Measurements from ENCODE around the gene FRMD3.

FRMD3 gene

DNA sequence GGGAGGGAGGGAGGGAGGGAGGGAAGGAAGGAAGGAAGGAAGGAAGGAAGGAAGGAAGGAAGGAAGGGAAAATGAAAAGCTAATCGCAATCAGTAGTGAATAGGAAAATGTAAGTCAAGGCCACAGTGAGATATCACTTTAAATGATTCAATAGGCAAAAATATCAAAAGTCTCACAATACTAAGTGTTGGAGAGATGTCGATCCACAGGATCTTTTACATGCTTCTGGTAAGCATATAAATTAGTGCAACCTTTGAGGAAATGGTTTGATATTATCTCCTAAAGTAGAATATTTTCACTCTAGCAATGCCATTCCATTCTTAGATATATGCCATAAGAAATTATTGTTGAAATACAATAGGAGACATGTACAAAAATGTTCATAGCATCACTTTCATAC lies 58.4 kb downstream of the FRMD3 start:
- Histone ChIP-seq H3K36me3 (ENCODE audit: control insufficient read depth in 5 of 5, insufficient read depth in 5 of 5, low read length in 5 of 5) (no peaks in the 10 kb centered on the region), H3K4me3 (ENCODE audit: low read depth in 1 of 5, low read length in 5 of 5) (no peak overlapping the region), H3K9me3 (ENCODE audit: control insufficient read depth in 5 of 5, low read length in 5 of 5) (peaks cover 2 to 6% (median 5%) of the 10 kb centered on the region in 5 donors), H3K27ac (ENCODE audit: low read depth, low read length) (no peak overlapping the region), H3K4me1 (ENCODE audit: control insufficient read depth in 5 of 5, insufficient read depth in 5 of 5, low read length in 5 of 5) (peaks cover 0 to under 1% (median 0%) of the 10 kb centered on the region in 5 donors), H3K9ac (ENCODE audit: low read length in 5 of 5) (no peak overlapping the region), H3K27me3 (ENCODE audit: control insufficient read depth in 5 of 5, insufficient read depth in 4 of 5, low read length in 5 of 5) (no peaks in the 10 kb centered on the region)

DNA sequence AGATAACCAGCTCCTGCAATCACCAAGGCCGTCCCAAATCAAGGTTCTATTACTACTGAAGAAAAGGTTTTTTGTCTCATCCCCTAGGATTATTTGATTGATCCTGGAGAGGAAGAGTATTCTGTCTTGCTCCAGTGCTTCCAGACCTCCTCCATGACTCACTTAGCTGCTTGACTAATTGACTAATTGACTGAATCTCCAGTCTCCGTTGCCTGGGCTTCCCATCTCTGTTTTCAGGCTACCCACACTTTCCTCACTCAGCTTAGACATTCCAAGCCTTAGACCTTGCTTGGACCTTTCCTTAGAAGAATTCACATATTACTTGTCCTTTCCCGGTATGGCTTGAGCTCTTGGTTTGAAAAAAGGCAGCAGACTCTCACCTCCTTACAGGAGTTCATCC lies 60.6 kb downstream of the FRMD3 start:
- Histone ChIP-seq H3K4me3 (ENCODE audit: low read depth in 1 of 5, low read length in 5 of 5) (no peak overlapping the region), H3K9me3 (ENCODE audit: control insufficient read depth in 5 of 5, low read length in 5 of 5) (peaks cover 2 to 6% (median 5%) of the 10 kb centered on the region in 5 donors), H3K27me3 (ENCODE audit: control insufficient read depth in 5 of 5, insufficient read depth in 4 of 5, low read length in 5 of 5) (no peaks in the 10 kb centered on the region), H3K36me3 (ENCODE audit: control insufficient read depth in 5 of 5, insufficient read depth in 5 of 5, low read length in 5 of 5) (no peaks in the 10 kb centered on the region), H3K9ac (ENCODE audit: low read length in 5 of 5) (no peak overlapping the region), H3K4me1 (ENCODE audit: control insufficient read depth in 5 of 5, insufficient read depth in 5 of 5, low read length in 5 of 5) (peaks cover 0 to 18% (median 0%) of the 10 kb centered on the region in 5 donors), H3K27ac (ENCODE audit: low read depth, low read length) (no peak overlapping the region)

DNA sequence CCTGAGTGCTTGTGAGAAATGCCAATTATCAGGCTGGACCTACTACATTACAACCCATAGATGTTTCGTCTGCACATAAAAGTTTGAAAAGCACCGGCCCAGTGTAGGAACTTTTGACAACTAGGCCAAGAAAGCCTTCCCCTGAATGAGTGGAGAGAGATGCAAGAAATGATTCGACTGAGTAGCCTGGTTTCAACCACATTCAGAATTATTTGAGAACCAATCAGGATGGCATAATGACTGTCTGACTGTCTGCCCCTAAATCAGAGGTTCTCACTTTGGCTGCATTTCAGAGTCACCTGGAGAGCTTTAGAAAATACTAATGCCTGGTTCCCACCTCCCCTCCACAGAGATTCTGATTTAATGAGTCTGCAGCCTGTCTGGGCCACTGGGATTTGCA lies 61.1 kb downstream of the FRMD3 start:
- H3K27ac ChIP-seq (ENCODE audit: low read depth, low read length): no peak overlapping the region
- H3K4me1 ChIP-seq (ENCODE audit: control insufficient read depth in 5 of 5, insufficient read depth in 5 of 5, low read length in 5 of 5): peaks cover 0 to 23% (median 0%) of the 10 kb centered on the region in 5 donors
- no peak overlapping the region for H3K4me3 ChIP-seq (ENCODE audit: low read depth in 1 of 5, low read length in 5 of 5)
- H3K27me3 ChIP-seq (ENCODE audit: control insufficient read depth in 5 of 5, insufficient read depth in 4 of 5, low read length in 5 of 5): no peaks in the 10 kb centered on the region
- no peak overlapping the region for H3K9ac ChIP-seq (ENCODE audit: low read length in 5 of 5)
- H3K36me3 ChIP-seq (ENCODE audit: control insufficient read depth in 5 of 5, insufficient read depth in 5 of 5, low read length in 5 of 5): no peaks in the 10 kb centered on the region
- H3K9me3 ChIP-seq (ENCODE audit: control insufficient read depth in 5 of 5, low read length in 5 of 5): peaks cover 2 to 6% (median 5%) of the 10 kb centered on the region in 5 donors

DNA sequence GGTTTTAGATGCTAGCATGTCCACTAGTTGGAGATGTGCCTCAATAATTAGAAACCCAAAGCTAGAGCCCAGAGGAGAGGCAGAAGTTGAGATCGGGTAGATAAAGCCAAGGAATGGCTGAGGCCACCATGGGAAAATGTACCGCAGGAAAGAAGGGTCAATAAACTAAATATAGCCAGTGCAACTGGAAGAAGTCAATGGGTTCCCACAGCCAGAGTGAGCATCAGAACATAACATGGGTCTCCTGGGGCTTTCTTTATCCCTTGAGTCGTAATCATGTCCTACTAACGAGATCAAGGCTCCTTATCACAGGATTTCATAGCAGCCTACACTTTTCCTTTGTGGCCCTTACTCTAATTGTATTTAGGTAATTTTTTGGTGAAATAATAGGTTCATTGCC lies 61.7 kb downstream of the FRMD3 start:
- Histone ChIP-seq H3K9ac (ENCODE audit: low read length in 5 of 5) (no peak overlapping the region), H3K27me3 (ENCODE audit: control insufficient read depth in 5 of 5, insufficient read depth in 4 of 5, low read length in 5 of 5) (no peaks in the 10 kb centered on the region), H3K4me3 (ENCODE audit: low read depth in 1 of 5, low read length in 5 of 5) (no peak overlapping the region), H3K27ac (ENCODE audit: low read depth, low read length) (no peak overlapping the region), H3K36me3 (ENCODE audit: control insufficient read depth in 5 of 5, insufficient read depth in 5 of 5, low read length in 5 of 5) (no peaks in the 10 kb centered on the region), H3K9me3 (ENCODE audit: control insufficient read depth in 5 of 5, low read length in 5 of 5) (peaks cover 2 to 6% (median 5%) of the 10 kb centered on the region in 5 donors), H3K4me1 (ENCODE audit: control insufficient read depth in 5 of 5, insufficient read depth in 5 of 5, low read length in 5 of 5) (peaks cover 0 to 29% (median 0%) of the 10 kb centered on the region in 5 donors)

DNA sequence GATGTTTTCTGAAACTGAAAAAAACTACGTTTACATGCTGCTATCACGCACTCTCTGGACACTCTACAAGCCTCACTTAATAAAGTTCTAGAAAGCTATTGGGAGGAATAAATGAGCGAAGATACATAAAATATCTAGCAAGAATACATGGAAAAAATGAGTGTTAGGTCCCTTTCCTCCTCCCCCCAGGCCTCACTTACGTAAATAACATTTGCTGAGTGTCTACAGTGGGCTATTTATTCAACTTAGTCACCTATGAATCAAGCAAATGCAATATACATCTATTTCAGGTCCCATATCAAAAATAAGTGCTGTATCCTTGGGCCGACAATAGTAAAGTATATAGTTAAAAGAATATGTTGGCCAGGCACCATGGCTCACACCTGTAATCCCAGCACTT lies 62.5 kb downstream of the FRMD3 start:
- no peak overlapping the region for H3K4me3 ChIP-seq (ENCODE audit: low read depth in 1 of 5, low read length in 5 of 5)
- no peaks in the 10 kb centered on the region for H3K36me3 ChIP-seq (ENCODE audit: control insufficient read depth in 5 of 5, insufficient read depth in 5 of 5, low read length in 5 of 5)
- no peak overlapping the region for H3K27ac ChIP-seq (ENCODE audit: low read depth, low read length)
- H3K4me1 ChIP-seq (ENCODE audit: control insufficient read depth in 5 of 5, insufficient read depth in 5 of 5, low read length in 5 of 5): peaks cover 0 to 37% (median 0%) of the 10 kb centered on the region in 5 donors
- H3K9me3 ChIP-seq (ENCODE audit: control insufficient read depth in 5 of 5, low read length in 5 of 5): peaks cover 2 to 6% (median 5%) of the 10 kb centered on the region in 5 donors
- no peaks in the 10 kb centered on the region for H3K27me3 ChIP-seq (ENCODE audit: control insufficient read depth in 5 of 5, insufficient read depth in 4 of 5, low read length in 5 of 5)
- H3K9ac ChIP-seq (ENCODE audit: low read length in 5 of 5): no peak overlapping the region

DNA sequence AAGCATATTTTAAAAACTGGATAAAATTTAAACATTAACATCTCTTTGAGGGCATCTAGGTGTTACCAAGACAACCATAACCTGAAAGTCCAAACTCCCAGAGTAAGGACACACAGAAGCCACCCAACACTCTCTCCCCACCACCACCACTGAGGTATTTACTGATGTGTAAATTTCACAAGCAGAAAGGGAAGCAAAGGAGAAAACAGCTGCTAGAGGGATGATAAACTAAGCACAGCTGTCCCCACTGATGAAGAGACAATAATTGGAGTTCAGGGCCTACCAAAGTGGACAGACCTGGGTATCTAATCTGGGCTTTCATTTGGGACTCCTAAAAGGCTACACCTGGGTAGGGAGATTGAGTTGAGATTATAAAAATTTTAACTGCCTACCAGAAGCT lies 63.6 kb downstream of the FRMD3 start:
- H3K9me3 ChIP-seq (ENCODE audit: control insufficient read depth in 5 of 5, low read length in 5 of 5): peaks cover 0 to 5% (median 0%) of the 10 kb centered on the region in 5 donors
- no peaks in the 10 kb centered on the region for H3K27me3 ChIP-seq (ENCODE audit: control insufficient read depth in 5 of 5, insufficient read depth in 4 of 5, low read length in 5 of 5)
- peak overlapping the region; percentile 15 for H3K27ac ChIP-seq (ENCODE audit: low read depth, low read length)
- no peak overlapping the region for H3K9ac ChIP-seq (ENCODE audit: low read length in 5 of 5)
- H3K4me1 ChIP-seq (ENCODE audit: control insufficient read depth in 5 of 5, insufficient read depth in 5 of 5, low read length in 5 of 5): peaks cover 0 to 46% (median 5%) of the 10 kb centered on the region in 5 donors
- no peaks in the 10 kb centered on the region for H3K36me3 ChIP-seq (ENCODE audit: control insufficient read depth in 5 of 5, insufficient read depth in 5 of 5, low read length in 5 of 5)
- no peak overlapping the region for H3K4me3 ChIP-seq (ENCODE audit: low read depth in 1 of 5, low read length in 5 of 5)

DNA sequence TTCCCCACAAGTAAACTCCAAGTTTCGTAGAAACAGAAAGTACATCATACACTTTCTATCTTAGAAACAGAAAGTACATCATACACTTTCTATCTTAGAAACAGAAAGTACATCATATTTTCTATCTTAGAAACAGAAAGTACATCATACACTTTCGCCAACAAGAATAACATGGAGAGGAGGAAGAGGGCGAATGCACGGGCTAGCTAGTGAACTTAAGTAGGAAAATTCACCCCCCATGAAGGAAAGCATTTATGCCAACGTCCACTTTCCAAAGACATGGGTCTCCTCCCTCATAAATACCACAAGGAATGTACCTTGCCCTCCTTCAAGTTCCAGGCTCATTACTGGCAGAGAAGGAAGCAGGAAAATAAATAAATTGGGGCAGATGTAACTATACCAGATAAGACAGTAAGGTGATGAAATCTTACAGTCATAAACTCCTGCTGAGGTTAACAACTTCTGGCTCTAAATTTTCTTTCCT lies 64.7 kb downstream of the FRMD3 start:
- Histone ChIP-seq H3K9me3 (ENCODE audit: control insufficient read depth in 5 of 5, low read length in 5 of 5) (no peaks in the 10 kb centered on the region), H3K4me3 (ENCODE audit: low read depth in 1 of 5, low read length in 5 of 5) (peak overlapping the region in 4 of 5 donors; percentile 5 to 40 (median 30)), H3K4me1 (ENCODE audit: control insufficient read depth in 5 of 5, insufficient read depth in 5 of 5, low read length in 5 of 5) (peaks cover 0 to 55% (median 5%) of the 10 kb centered on the region in 5 donors), H3K27ac (ENCODE audit: low read depth, low read length) (peak overlapping the region; percentile 80), H3K27me3 (ENCODE audit: control insufficient read depth in 5 of 5, insufficient read depth in 4 of 5, low read length in 5 of 5) (no peaks in the 10 kb centered on the region), H3K36me3 (ENCODE audit: control insufficient read depth in 5 of 5, insufficient read depth in 5 of 5, low read length in 5 of 5) (no peaks in the 10 kb centered on the region), H3K9ac (ENCODE audit: low read length in 5 of 5) (peak overlapping the region in 1 of 5 donors; percentile 42)

DNA sequence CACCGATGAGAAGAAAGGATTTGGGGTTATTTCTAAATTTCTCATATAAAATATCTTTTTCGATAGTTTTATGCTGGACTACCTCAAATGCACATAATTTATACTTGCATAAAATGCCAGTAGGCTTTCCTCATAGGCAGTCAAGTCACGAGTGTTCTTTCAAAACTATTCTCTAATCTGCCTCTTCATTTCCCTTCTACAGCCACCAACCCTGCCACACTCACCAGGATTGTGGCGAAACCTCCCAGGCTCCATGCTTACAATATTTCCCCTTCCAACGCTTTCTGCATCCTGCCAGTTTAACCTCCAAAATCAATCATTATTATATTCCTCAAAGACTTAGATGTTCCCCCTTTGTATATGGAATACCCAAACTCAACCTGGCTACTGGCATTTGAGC lies 65.4 kb downstream of the FRMD3 start:
- Histone ChIP-seq H3K27ac (ENCODE audit: low read depth, low read length) (peak overlapping the region; percentile 80), H3K4me3 (ENCODE audit: low read depth in 1 of 5, low read length in 5 of 5) (peak overlapping the region in 2 of 5 donors; percentile 38 to 40), H3K36me3 (ENCODE audit: control insufficient read depth in 5 of 5, insufficient read depth in 5 of 5, low read length in 5 of 5) (no peaks in the 10 kb centered on the region), H3K4me1 (ENCODE audit: control insufficient read depth in 5 of 5, insufficient read depth in 5 of 5, low read length in 5 of 5) (peaks cover 0 to 55% (median 5%) of the 10 kb centered on the region in 5 donors), H3K9me3 (ENCODE audit: control insufficient read depth in 5 of 5, low read length in 5 of 5) (no peaks in the 10 kb centered on the region), H3K27me3 (ENCODE audit: control insufficient read depth in 5 of 5, insufficient read depth in 4 of 5, low read length in 5 of 5) (no peaks in the 10 kb centered on the region), H3K9ac (ENCODE audit: low read length in 5 of 5) (peak overlapping the region in 1 of 5 donors; percentile 5)

DNA sequence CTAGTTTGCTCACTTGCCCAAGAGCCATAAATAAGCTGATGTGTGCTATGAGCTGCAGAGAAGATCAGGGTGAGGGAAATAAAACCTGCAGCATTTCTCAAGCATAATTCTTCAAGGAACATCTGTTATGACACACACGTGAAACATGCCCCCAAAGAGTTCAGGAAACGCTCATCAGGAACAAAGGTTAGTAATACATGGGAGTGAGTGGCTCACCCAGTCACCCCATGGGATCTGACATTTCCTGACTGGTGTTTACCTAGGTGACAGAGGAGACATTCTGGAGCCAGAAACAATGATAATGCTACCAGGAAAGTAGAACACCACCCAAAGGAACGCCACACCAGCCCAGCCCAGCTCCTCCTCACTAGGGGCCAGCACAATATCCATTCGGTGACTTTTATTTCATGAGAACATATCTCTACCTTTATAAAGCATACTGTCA lies 66.0 kb downstream of the FRMD3 start:
- Histone ChIP-seq H3K27ac (ENCODE audit: low read depth, low read length) (peak overlapping the region; percentile 80), H3K4me1 (ENCODE audit: control insufficient read depth in 5 of 5, insufficient read depth in 5 of 5, low read length in 5 of 5) (peaks cover 0 to 58% (median 5%) of the 10 kb centered on the region in 5 donors), H3K27me3 (ENCODE audit: control insufficient read depth in 5 of 5, insufficient read depth in 4 of 5, low read length in 5 of 5) (no peaks in the 10 kb centered on the region)

DNA sequence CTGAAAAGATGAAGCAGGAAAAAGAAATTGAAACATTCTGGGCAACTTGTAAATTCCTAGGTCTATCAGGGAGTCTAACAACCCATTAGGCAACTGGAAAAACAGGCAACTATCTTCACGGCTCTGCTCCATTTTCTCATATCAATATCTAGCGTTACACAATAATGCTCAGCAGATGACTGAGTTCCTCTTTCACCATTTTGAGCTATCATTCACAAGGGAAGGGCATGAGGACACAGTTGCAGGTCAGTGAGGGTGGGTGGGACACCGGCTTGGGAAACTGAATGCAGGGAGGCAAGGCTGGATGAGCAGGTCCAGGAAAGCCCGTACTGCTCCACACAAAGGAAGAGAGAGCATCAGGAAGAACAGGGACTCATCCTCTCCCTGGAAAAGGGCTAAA lies 67.0 kb downstream of the FRMD3 start:
- H3K4me1 ChIP-seq (ENCODE audit: control insufficient read depth in 5 of 5, insufficient read depth in 5 of 5, low read length in 5 of 5): peaks cover 0 to 62% (median 5%) of the 10 kb centered on the region in 5 donors
- H3K9me3 ChIP-seq (ENCODE audit: control insufficient read depth in 5 of 5, low read length in 5 of 5): no peaks in the 10 kb centered on the region
- H3K4me3 ChIP-seq (ENCODE audit: low read depth in 1 of 5, low read length in 5 of 5): no peak overlapping the region

More for the DNA sequence above, 66.0 kb downstream of the FRMD3 start:
- Histone ChIP-seq H3K9me3 (ENCODE audit: control insufficient read depth in 5 of 5, low read length in 5 of 5) (no peaks in the 10 kb centered on the region), H3K9ac (ENCODE audit: low read length in 5 of 5) (no peak overlapping the region), H3K4me3 (ENCODE audit: low read depth in 1 of 5, low read length in 5 of 5) (no peak overlapping the region), H3K36me3 (ENCODE audit: control insufficient read depth in 5 of 5, insufficient read depth in 5 of 5, low read length in 5 of 5) (no peaks in the 10 kb centered on the region)

More for the DNA sequence above, 67.0 kb downstream of the FRMD3 start:
- Histone ChIP-seq H3K27ac (ENCODE audit: low read depth, low read length) (peak overlapping the region; percentile 64), H3K27me3 (ENCODE audit: control insufficient read depth in 5 of 5, insufficient read depth in 4 of 5, low read length in 5 of 5) (no peaks in the 10 kb centered on the region), H3K36me3 (ENCODE audit: control insufficient read depth in 5 of 5, insufficient read depth in 5 of 5, low read length in 5 of 5) (no peaks in the 10 kb centered on the region), H3K9ac (ENCODE audit: low read length in 5 of 5) (no peak overlapping the region)

All from subcutaneous abdominal adipose tissue (tissue), 5 donors.